ENCODE results near the gene KCTD15.

DNA sequence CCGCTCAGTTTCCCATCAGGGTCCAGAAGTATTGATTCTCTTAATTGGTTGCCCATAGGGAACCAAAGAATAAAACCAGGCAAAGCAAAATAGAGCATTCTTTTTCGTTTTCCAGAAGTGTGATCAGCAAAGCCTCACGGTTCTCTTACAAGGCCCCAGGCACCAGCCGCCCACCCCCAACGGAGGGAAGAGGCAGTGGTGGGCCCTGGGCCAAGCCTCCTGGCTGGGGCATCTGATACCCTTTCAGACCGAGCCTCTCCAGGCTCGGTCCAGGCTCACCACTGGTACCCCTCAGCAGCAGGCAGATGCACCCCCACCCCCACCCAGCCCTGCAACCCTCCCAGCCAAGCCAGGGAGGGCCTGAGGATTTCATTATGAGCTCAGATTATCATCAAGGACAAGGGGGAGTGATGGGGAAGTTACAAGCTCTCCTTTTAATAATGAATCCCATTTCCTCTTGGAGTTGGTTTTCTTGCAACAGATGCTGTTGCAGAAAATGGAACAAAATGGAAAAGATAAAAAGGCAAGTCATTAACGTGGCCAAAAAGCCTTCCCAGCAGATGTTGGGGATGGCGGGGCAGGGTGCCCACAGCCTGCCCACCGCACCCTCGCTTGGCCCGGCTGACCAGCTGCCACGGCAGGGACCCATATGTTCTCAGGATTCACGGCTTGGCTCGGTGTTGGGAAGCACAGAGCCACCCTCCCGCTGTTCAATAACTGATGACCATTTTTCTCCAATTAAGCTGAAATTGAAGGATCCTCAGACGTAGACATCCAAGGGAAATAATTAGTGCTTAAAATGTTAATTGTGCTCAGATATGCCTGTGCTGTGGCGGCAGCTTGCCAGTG, 45.9 kb upstream of the KCTD15 start:
- TF ChIP-seq TP53 (CRISPR knock-in tag; IDR thresholded peaks at IDR 0.05) (no peak), ESRRA (CRISPR knock-in tag; IDR thresholded peaks at IDR 0.05; ENCODE audit: borderline replicate concordance) (no peak), NFYB (CRISPR knock-in tag; conservative IDR thresholded peaks at IDR 0.05; ENCODE audit: low read depth) (no peak), TEAD1 (CRISPR knock-in tag; IDR thresholded peaks at IDR 0.05) (no peak), NR1H2 (CRISPR knock-in tag; IDR thresholded peaks at IDR 0.05) (no peak), USF1 (CRISPR knock-in tag; IDR thresholded peaks at IDR 0.05) (no peak), OVOL2 (CRISPR knock-in tag; IDR thresholded peaks at IDR 0.05; ENCODE audit: borderline replicate concordance) (no peak), SP1 (CRISPR knock-in tag; conservative IDR thresholded peaks at IDR 0.05) (no peak), KAT7 (CRISPR knock-in tag; IDR thresholded peaks at IDR 0.05; ENCODE audit: borderline replicate concordance) (no peak)
- TF ChIP-seq, protein P1, sequence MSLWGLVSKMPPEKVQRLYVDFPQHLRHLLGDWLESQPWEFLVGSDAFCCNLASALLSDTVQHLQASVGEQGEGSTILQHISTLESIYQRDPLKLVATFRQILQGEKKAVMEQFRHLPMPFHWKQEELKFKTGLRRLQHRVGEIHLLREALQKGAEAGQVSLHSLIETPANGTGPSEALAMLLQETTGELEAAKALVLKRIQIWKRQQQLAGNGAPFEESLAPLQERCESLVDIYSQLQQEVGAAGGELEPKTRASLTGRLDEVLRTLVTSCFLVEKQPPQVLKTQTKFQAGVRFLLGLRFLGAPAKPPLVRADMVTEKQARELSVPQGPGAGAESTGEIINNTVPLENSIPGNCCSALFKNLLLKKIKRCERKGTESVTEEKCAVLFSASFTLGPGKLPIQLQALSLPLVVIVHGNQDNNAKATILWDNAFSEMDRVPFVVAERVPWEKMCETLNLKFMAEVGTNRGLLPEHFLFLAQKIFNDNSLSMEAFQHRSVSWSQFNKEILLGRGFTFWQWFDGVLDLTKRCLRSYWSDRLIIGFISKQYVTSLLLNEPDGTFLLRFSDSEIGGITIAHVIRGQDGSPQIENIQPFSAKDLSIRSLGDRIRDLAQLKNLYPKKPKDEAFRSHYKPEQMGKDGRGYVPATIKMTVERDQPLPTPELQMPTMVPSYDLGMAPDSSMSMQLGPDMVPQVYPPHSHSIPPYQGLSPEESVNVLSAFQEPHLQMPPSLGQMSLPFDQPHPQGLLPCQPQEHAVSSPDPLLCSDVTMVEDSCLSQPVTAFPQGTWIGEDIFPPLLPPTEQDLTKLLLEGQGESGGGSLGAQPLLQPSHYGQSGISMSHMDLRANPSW (CRISPR knock-in tag; conservative IDR thresholded peaks at IDR 0.05; ENCODE audit: low read depth): no peak
- TF ChIP-seq, protein P2, sequence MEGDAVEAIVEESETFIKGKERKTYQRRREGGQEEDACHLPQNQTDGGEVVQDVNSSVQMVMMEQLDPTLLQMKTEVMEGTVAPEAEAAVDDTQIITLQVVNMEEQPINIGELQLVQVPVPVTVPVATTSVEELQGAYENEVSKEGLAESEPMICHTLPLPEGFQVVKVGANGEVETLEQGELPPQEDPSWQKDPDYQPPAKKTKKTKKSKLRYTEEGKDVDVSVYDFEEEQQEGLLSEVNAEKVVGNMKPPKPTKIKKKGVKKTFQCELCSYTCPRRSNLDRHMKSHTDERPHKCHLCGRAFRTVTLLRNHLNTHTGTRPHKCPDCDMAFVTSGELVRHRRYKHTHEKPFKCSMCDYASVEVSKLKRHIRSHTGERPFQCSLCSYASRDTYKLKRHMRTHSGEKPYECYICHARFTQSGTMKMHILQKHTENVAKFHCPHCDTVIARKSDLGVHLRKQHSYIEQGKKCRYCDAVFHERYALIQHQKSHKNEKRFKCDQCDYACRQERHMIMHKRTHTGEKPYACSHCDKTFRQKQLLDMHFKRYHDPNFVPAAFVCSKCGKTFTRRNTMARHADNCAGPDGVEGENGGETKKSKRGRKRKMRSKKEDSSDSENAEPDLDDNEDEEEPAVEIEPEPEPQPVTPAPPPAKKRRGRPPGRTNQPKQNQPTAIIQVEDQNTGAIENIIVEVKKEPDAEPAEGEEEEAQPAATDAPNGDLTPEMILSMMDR (IDR thresholded peaks at IDR 0.05): no peak

All from WTC11 (cell line).